PC-3 (cell line): ENCODE results near the gene GNAT2. TPM values are rescaled to one million over a fixed set of nuclear protein-coding genes. Genes with fewer than 3 reads are reported as not detected.

ENCODE experiments used
- ATAC-seq: fragments of 200-7000 bp; cut with Tn5 transposase; 2 replicates; pipeline ENCODE4 v1.9.1; 2020; ENCODE audit warnings: mild to moderate bottlenecking, moderate library complexity
- BruUV-seq: library from RNA; stranded (reverse); fragments of 400-500 nt; replicated peaks from 2 replicates; lab custom pipeline; 2021; lab: Mats Ljungman, UMichigan
- CTCF ChIA-PET: fragments of 300-600 bp; sonication (Branson Sonifier 250); formaldehyde crosslinking; loops from one replicate; lab custom pipeline; 2022; ENCODE audit warnings: antibody characterized with exemption; lab: Charles Lee
- POLR2A ChIA-PET: fragments of 300-600 bp; sonication (Branson Sonifier 250); formaldehyde crosslinking; loops from one replicate; lab custom pipeline; 2022; ENCODE audit warnings: antibody characterized with exemption; ENCODE audit not compliant: unreplicated experiment; lab: Charles Lee
- DNase-seq: peaks from one replicate; pipeline ENCODE4 v3.0.0-alpha.2; 2015
- H2AFZ ChIP-seq: fragments of 300-600 bp; sonication (generic); 2 replicates; pipeline ENCODE4 v1.6.0; 2016; ENCODE audit warnings: antibody characterized with exemption, low read length
- H3F3A ChIP-seq: fragments of 300-600 bp; sonication (generic); one replicate; pipeline ENCODE4 v1.6.0; 2017; ENCODE audit warnings: antibody characterized with exemption, low read length, control low read depth, mild to moderate bottlenecking; ENCODE audit not compliant: unreplicated experiment
- H3K27ac ChIP-seq: fragments of 300-600 bp; sonication (generic); 2 replicates; pipeline ENCODE4 v1.5.1; 2016; ENCODE audit warnings: mild to moderate bottlenecking, low read length
- H3K27me3 ChIP-seq: fragments of 300-600 bp; sonication (generic); 2 replicates; pipeline ENCODE4 v1.6.1; 2016; ENCODE audit warnings: low read length, mixed read lengths
- H3K36me3 ChIP-seq: fragments of 300-600 bp; sonication (generic); 2 replicates; pipeline ENCODE4 v1.6.1; 2016; ENCODE audit warnings: low read depth, mixed run types, low read length, mixed read lengths
- H3K4me1 ChIP-seq: fragments of 300-600 bp; sonication (generic); 2 replicates; pipeline ENCODE4 v1.5.1; 2016; ENCODE audit warnings: low read length; ENCODE audit not compliant: insufficient read depth
- H3K4me2 ChIP-seq: fragments of 300-600 bp; sonication (generic); 2 replicates; pipeline ENCODE4 v1.6.0; 2016; ENCODE audit warnings: low read length
- H3K4me3 ChIP-seq: fragments of 300-600 bp; sonication (generic); 2 replicates; pipeline ENCODE4 v1.5.1; 2016; ENCODE audit warnings: mild to moderate bottlenecking, low read length, mixed read lengths
- H3K79me2 ChIP-seq: fragments of 300-600 bp; sonication (generic); 2 replicates; pipeline ENCODE4 v1.6.1; 2017; ENCODE audit warnings: low read length, mixed read lengths
- H3K9ac ChIP-seq: fragments of 300-600 bp; sonication (generic); 2 replicates; pipeline ENCODE4 v1.6.0; 2016; ENCODE audit warnings: mild to moderate bottlenecking, low read length
- H3K9me2 ChIP-seq: fragments of 300-600 bp; sonication (generic); replicated peaks from 2 replicates; pipeline ENCODE4 v1.6.1; 2016; ENCODE audit warnings: mixed run types, low read length, mixed read lengths
- H3K9me3 ChIP-seq: fragments of 300-600 bp; sonication (generic); 2 replicates; pipeline ENCODE4 v1.6.1; 2016; ENCODE audit warnings: low read length, mixed read lengths
- H4K20me1 ChIP-seq: fragments of 300-600 bp; sonication (generic); 2 replicates; pipeline ENCODE4 v1.6.1; 2016; ENCODE audit warnings: low read length, mixed read lengths
- EZH2 ChIP-seq: fragments of 300-600 bp; sonication (generic); IDR thresholded peaks from one replicate; pipeline ENCODE4 v1.6.1; 2017; ENCODE audit warnings: antibody characterized with exemption, mild to moderate bottlenecking, low read length; ENCODE audit not compliant: unreplicated experiment
- EZH2phosphoT487 ChIP-seq: fragments of 300-600 bp; sonication (generic); IDR thresholded peaks from 2 replicates; pipeline ENCODE4 v1.6.1; 2018; ENCODE audit warnings: mild to moderate bottlenecking, antibody characterized with exemption, low read length, borderline replicate concordance
- intact Hi-C: fragments of 100-400 bp; cut with micrococcal nuclease; formaldehyde crosslinking; loops from 2 replicates; pipeline ENCODE4 v1.9.0; 2023
- total RNA-seq: library from RNA; depleted of rRNA; stranded (reverse); fragments of >200 nt; gene quantifications from 2 replicates; pipeline ENCODE4 v1.2.3, GENCODE V29; 2014
- TF ChIP-seq, protein P1 (sequence below): fragments of 300-600 bp; sonication (generic); conservative IDR thresholded peaks from 2 replicates; pipeline ENCODE4 v1.5.1; 2017; ENCODE audit warnings: antibody characterized with exemption, low read depth, mild to moderate bottlenecking, low read length

Gene GNAT2
- total RNA-seq, 1 experiment from 2014 or later = 0.69 TPM

DNA sequence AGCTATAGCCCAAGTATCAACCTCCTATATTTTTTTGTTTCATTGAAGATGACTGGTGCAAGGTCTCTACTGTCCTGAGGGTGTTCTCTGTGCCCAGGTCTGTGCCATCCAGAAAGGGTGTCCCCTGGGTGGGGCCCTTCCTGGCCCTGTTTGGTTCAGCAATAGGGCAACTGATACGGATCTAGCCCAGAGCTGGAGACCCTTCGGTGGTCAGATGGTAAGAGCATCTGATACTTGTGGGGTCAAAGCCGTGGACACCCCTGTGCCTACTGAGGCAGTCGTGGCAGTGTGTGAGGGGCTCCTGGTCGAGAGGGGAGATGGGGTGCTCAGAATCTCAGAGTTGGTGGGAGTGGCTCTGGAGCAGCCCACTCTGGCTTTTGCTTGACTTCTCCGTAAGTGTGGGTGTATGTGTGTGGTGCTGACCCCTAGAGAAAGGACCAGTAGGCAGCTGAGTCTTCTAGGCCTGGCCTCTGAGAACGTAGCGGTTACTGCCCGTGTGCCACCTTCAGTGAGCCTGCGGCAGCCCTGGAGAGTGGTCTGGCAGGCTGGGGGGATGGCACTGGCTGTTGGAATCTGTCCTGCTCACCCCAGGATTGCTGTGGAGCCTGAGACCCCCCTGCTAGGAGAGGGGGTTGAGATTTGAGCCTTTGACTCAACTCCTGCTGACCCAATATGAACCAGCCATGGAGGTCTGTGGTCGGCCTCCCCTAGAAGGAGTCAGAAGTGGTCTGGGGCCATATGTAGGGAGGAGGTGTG is 2.9 kb upstream of the GNAT2 start:
- Histone ChIP-seq H3F3A (no peaks in the 10 kb centered on the region), H3K27ac (no peak overlapping the region), H3K4me3 (peak overlapping the region; percentile 95), H3K9me2 (no peaks in the 10 kb centered on the region), H3K9me3 (no peaks in the 10 kb centered on the region), H3K9ac (no peak overlapping the region), H3K79me2 (peaks cover 52% of the 10 kb centered on the region), H3K27me3 (no peaks in the 10 kb centered on the region), H3K4me1 (peaks cover 20% of the 10 kb centered on the region), H3K36me3 (no peaks in the 10 kb centered on the region), H4K20me1 (peaks cover 9% of the 10 kb centered on the region), H3K4me2 (peak overlapping the region; percentile 99), H2AFZ (no peak overlapping the region)
- DNase-seq (no peak), ATAC-seq (no peak)
- BruUV-seq = no TSS peak
- ChIA-PET CTCF (no interaction called here), POLR2A (no interaction called here)
- TF ChIP-seq, protein P1, sequence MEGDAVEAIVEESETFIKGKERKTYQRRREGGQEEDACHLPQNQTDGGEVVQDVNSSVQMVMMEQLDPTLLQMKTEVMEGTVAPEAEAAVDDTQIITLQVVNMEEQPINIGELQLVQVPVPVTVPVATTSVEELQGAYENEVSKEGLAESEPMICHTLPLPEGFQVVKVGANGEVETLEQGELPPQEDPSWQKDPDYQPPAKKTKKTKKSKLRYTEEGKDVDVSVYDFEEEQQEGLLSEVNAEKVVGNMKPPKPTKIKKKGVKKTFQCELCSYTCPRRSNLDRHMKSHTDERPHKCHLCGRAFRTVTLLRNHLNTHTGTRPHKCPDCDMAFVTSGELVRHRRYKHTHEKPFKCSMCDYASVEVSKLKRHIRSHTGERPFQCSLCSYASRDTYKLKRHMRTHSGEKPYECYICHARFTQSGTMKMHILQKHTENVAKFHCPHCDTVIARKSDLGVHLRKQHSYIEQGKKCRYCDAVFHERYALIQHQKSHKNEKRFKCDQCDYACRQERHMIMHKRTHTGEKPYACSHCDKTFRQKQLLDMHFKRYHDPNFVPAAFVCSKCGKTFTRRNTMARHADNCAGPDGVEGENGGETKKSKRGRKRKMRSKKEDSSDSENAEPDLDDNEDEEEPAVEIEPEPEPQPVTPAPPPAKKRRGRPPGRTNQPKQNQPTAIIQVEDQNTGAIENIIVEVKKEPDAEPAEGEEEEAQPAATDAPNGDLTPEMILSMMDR = no peak
- TF ChIP-seq EZH2 (no peak), EZH2phosphoT487 (no peak)
- intact Hi-C loops = no loop called here

DNA sequence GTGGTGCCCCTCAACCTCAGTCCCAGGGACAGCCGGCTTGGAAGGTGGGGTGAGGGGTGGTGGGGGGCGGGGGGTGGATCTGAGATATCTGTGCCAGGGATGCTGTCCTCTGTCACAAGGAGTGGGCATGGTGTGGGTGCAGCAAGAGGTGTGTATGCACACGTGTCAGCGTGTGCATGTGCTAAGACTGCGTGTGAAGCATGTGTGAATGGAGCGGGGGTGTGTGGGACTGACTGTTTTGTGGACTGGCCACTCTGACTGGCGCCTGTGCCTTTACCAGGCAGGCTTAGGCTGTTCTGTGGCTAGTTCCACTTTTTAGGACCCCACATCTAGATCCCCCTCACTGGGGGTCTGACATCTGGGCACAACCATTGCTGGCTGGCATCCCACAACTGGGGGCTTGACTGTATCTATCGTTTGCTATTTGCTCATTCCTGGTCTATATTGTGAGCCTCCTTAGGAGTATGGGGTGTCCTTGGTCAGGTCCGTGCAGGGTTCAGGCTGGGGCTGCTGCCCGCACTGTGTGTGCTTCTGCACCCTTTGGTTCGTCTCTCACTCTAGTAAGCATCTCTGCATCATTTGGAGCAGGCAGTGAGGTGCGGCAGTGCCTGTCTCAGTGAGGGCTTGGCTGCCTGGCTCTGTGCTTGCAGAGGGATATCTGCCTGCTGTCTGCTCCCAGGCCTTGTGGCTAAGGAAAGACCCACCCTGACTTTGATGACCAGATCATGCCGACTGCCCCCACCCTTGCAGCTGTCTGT is 2.1 kb upstream of the GNAT2 start:
- Histone ChIP-seq H3K4me1 (peaks cover 24% of the 10 kb centered on the region), H2AFZ (no peak overlapping the region), H3K36me3 (no peaks in the 10 kb centered on the region), H3K4me2 (peak overlapping the region; percentile 99), H3K9me2 (no peaks in the 10 kb centered on the region), H3K27me3 (no peaks in the 10 kb centered on the region), H3K9me3 (no peaks in the 10 kb centered on the region), H3K4me3 (peak overlapping the region; percentile 95), H3K27ac (no peak overlapping the region), H3K9ac (peak overlapping the region; percentile 88), H3F3A (no peaks in the 10 kb centered on the region), H4K20me1 (peaks cover 9% of the 10 kb centered on the region), H3K79me2 (peaks cover 52% of the 10 kb centered on the region)
- TF ChIP-seq, protein P1 = no peak
- TF ChIP-seq EZH2phosphoT487 (no peak), EZH2 (no peak)
- no peak for DNase-seq
- no peak for ATAC-seq
- ChIA-PET CTCF (no interaction called here), POLR2A (no interaction called here)
- intact Hi-C loops = no loop called here
- TSS peak; percentile 23 for BruUV-seq
